Esophagus squamous epithelium (tissue), 5 donors: Measurements from ENCODE around the gene PPP2R2C. TPM values are rescaled to one million over a fixed set of nuclear protein-coding genes. Genes with fewer than 3 reads are reported as not detected.

Source experiments
- DNase-seq: peaks from one replicate; lab custom pipeline; 2025; lab: John Stamatoyannopoulos, UW
- H3K27ac ChIP-seq, 4 donors: fragments of 200-600 bp; sonication (generic); one replicate each; pipeline ENCODE4 v1.5.1; 2016 to 2019; ENCODE audit warnings: mild to moderate bottlenecking in 1 of 4
- H3K27me3 ChIP-seq, 4 donors: fragments of 200-600 bp; sonication (generic); 1 replicate in 3 of 4; 2 replicates in 1 of 4; pipeline versions ENCODE4 v1.5.1 to v1.6.0; 2017 to 2021; ENCODE audit warnings: antibody characterized with exemption in 1 of 4
- H3K36me3 ChIP-seq, 3 donors: fragments of 200-600 bp; sonication (generic); one replicate each; pipeline ENCODE4 v1.5.1; 2016 to 2019
- H3K4me1 ChIP-seq, 3 donors: fragments of 200-600 bp; sonication (generic); one replicate each; pipeline ENCODE4 v1.5.1; 2017 to 2019
- H3K4me3 ChIP-seq, 4 donors: fragments of 200-600 bp; sonication (generic); 1 replicate in 3 of 4; 2 replicates in 1 of 4; pipeline ENCODE4 v1.5.1; 2016 to 2019; ENCODE audit warnings: mild to moderate bottlenecking in 2 of 4, moderate library complexity in 1 of 4
- H3K9me3 ChIP-seq, 3 donors: fragments of 200-600 bp; sonication (generic); one replicate each; pipeline ENCODE4 v1.5.1; 2016 to 2019
- POLR2A ChIP-seq, 4 donors: fragments of 450-650 bp; IDR thresholded peaks; one replicate each; pipeline ENCODE4 v1.6.1; 2017; ENCODE audit warnings: antibody characterized with exemption in 4 of 4, mild to moderate bottlenecking in 4 of 4, moderate library complexity in 3 of 4
- WGBS, 2 donors: methylation state at CpG; one replicate each; pipeline ENCODE4 v1.1.5; 2018; 5-methylcytosine and 5-hydroxymethylcytosine counted together
- intact Hi-C: fragments of 100-400 bp; cut with DNase I; formaldehyde crosslinking; loops from one replicate; pipeline ENCODE4 v1.15.0; 2022
- total RNA-seq, 4 donors: library from RNA; depleted of rRNA; stranded (reverse); fragments of >200 nt; gene quantifications; one replicate each; pipeline ENCODE4 v1.1.0, GENCODE V29; 2016
- TF ChIP-seq, protein P1 (sequence below), 6 experiments: fragments of 450-650 bp in 4 of 6; fragments of 200-600 bp in 2 of 6; sonication (generic) in 2 of 6; IDR thresholded peaks; one replicate each; pipeline ENCODE4 v1.5.1; 2016 to 2019; ENCODE audit warnings: antibody characterized with exemption in 6 of 6, mild to moderate bottlenecking in 4 of 6, moderate library complexity in 4 of 6
- donor health status: DM: yes; HTN: yes; CAD: no.

Gene PPP2R2C
- total RNA-seq, 4 donors from 2014 or later, result 26.9 to 76.3 (median 53.7) TPM

DNA sequence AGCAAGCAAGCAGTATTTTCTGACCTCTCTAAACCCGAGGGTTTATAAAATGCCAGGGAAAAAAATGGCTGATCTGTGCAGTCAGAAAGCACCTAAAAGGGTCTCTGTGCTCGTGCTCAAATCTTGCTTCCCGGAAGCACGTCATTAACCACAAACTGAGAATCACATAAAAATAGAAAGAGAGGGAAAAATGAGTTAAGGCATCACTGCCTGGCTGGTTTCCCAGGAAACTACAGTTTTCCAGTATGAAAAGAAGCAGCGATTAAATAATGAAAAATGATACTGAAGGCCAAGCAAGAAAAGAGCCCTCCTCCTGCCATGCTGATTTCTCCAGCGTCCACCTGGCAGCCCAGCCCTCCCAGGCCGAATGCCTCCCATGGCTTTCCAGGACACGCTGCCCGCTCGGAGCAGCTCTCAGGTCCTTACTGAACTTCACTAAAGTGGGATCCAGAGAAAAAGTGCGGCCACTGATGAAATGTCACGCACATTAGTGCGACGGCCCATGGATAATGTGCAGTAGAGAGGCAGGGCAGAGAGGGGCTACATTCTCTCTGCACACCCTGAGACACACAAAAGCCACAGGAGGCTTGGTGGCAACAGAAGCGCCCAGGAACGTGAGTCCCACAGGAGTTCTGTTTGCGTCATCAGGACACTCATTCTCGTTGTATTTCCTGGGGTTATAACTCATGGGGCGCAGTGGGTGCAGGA lies 122.4 kb downstream of the PPP2R2C start:
- no peak overlapping the region for H3K27ac ChIP-seq
- no peak overlapping the region for H3K4me3 ChIP-seq
- no peaks in the 10 kb centered on the region for H3K9me3 ChIP-seq
- H3K36me3 ChIP-seq, result peaks cover 0 to 14% (median 0%) of the 10 kb centered on the region in 3 donors
- TF ChIP-seq POLR2A (IDR thresholded peaks at IDR 0.05), result no peak
- TF ChIP-seq, protein P1, sequence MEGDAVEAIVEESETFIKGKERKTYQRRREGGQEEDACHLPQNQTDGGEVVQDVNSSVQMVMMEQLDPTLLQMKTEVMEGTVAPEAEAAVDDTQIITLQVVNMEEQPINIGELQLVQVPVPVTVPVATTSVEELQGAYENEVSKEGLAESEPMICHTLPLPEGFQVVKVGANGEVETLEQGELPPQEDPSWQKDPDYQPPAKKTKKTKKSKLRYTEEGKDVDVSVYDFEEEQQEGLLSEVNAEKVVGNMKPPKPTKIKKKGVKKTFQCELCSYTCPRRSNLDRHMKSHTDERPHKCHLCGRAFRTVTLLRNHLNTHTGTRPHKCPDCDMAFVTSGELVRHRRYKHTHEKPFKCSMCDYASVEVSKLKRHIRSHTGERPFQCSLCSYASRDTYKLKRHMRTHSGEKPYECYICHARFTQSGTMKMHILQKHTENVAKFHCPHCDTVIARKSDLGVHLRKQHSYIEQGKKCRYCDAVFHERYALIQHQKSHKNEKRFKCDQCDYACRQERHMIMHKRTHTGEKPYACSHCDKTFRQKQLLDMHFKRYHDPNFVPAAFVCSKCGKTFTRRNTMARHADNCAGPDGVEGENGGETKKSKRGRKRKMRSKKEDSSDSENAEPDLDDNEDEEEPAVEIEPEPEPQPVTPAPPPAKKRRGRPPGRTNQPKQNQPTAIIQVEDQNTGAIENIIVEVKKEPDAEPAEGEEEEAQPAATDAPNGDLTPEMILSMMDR (IDR thresholded peaks at IDR 0.05), result no peak
- no peak for DNase-seq
- H3K27me3 ChIP-seq, result peaks cover 0 to 27% (median 0%) of the 10 kb centered on the region in 4 donors
- intact Hi-C loops, result no loop called here
- H3K4me1 ChIP-seq, result no peaks in the 10 kb centered on the region
- WGBS, 2 donors, result 72 to 77% methylated on average over 15 to 16 of the region's 19 CpGs

DNA sequence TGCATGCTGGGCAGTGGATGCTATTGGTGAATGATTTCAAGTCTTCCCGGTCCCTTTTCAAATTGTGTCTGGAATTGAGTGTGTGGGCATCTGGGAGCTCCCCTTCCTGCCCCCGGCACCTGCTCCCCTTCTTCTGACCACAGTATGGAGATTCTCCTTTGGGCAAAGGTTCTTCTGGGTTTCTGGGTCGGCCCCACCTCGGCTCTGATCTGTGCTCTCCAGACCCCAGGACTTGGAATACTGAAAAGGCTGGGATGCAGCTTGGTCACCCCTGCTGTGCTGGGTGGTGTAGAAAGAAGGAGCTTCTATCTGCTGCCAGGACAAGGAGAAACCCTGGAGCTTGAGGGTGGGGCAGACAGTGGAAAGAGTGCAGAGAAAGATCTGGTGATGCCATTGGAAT lies 124.0 kb downstream of the PPP2R2C start:
- WGBS, 2 donors, result 67 to 94% methylated on average over 2 to 3 of the region's 4 CpGs
- intact Hi-C loops, result no loop called here
- no peaks in the 10 kb centered on the region for H3K9me3 ChIP-seq
- peaks cover 0 to 14% (median 0%) of the 10 kb centered on the region in 3 donors for H3K36me3 ChIP-seq
- DNase-seq, result no peak
- H3K4me1 ChIP-seq, result peaks cover 0 to 12% (median 0%) of the 10 kb centered on the region in 3 donors
- no peak overlapping the region for H3K4me3 ChIP-seq
- H3K27ac ChIP-seq, result no peak overlapping the region
- peaks cover 0 to 27% (median 0%) of the 10 kb centered on the region in 4 donors for H3K27me3 ChIP-seq
- TF ChIP-seq, protein P1 (IDR thresholded peaks at IDR 0.05), result no peak
- no peak for TF ChIP-seq POLR2A (IDR thresholded peaks at IDR 0.05)

DNA sequence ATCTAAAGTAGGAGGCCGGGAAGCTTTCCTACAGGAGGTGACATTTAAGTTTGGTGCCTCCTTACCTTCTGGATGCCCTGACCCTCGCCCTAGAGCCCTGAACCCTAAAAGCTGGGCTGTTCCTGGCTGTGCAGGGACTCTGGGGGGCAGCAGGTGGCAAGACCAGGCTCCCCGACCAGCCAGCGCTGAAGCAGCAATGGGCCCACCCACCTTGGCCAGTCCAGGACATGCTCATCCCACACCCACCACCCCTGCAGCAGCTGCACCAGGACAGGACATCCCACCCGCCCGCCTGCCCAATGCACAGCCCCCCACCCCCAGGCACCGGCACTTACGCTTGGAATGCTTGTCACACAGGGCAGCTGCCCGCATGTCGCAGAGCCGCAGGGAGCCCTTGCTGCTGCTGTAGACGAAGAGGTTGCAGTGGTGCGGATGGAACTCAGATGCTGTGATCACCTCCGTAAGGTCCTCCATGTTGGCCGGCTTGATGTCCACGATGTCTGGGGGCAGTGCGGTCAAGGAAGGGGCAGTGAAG lies 124.8 kb downstream of the PPP2R2C start:
- H3K27ac ChIP-seq, result no peak overlapping the region
- 77 to 86% methylated on average over 9 to 13 of the region's 17 CpGs for WGBS, 2 donors
- no peak overlapping the region for H3K4me3 ChIP-seq
- TF ChIP-seq, protein P1 (IDR thresholded peaks at IDR 0.05), result no peak
- intact Hi-C loops, result no loop called here
- DNase-seq, result no peak
- H3K9me3 ChIP-seq, result no peaks in the 10 kb centered on the region
- peaks cover 0 to 27% (median 0%) of the 10 kb centered on the region in 4 donors for H3K27me3 ChIP-seq
- peaks cover 0 to 17% (median 0%) of the 10 kb centered on the region in 3 donors for H3K36me3 ChIP-seq
- H3K4me1 ChIP-seq, result peaks cover 0 to 12% (median 0%) of the 10 kb centered on the region in 3 donors

DNA sequence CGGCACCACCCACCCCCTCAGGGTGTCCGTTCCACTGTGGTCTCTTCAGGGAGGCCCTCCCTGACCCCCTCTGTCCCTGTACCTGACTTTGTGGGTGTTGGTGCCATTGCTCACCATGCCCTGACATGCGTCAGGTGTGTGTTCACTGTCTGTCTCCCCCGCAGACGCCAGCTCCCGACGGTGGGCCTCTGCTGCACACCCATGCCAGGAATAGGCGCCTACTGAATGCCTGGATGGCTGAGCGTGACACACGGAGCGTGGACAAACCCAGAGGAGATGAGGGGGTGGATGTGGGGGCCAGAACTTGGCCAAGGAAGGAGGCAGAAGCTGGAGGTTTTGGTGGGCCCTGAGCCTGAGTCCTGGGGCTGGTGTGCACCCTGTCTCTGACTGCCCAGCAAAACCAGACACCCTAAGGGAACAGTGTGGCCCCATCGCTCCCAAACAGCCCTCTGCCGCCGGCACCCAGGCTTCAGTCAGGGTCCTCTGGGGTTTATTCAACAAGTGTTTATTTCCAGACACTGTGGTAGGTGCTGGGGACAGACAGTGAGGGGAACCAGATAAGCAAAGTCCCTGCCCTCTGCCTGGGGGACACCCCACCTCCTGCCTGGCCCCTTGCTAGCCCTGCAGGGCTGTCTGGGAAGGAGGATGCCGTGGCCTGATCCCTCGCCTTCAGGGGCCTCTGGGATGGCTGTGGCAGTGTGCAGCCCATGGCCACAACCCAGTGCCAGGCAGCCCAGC lies 125.9 kb downstream of the PPP2R2C start:
- H3K4me1 ChIP-seq, result peaks cover 0 to 12% (median 0%) of the 10 kb centered on the region in 3 donors
- TF ChIP-seq, protein P1 (IDR thresholded peaks at IDR 0.05), result no peak
- no peak for TF ChIP-seq POLR2A (IDR thresholded peaks at IDR 0.05)
- DNase-seq, result no peak
- H3K27ac ChIP-seq, result no peak overlapping the region
- intact Hi-C loops, result no loop called here
- peaks cover 0 to 20% (median 0%) of the 10 kb centered on the region in 3 donors for H3K36me3 ChIP-seq
- peaks cover 0 to 23% (median 0%) of the 10 kb centered on the region in 4 donors for H3K27me3 ChIP-seq
- WGBS, 2 donors, result 80 to 100% methylated on average over 2 to 3 of the region's 16 CpGs
- no peak overlapping the region for H3K4me3 ChIP-seq
- no peaks in the 10 kb centered on the region for H3K9me3 ChIP-seq
